GM12878 (cell line): Measurements from ENCODE around the gene CAMK2N2. TPM values are rescaled to one million over a fixed set of nuclear protein-coding genes. Genes with fewer than 3 reads are reported as not detected.

ENCODE experiments used
- BACH1 ChIP-seq: fragments of 450-650 bp; IDR thresholded peaks from 2 replicates; pipeline ENCODE4 v1.6.1; 2017; ENCODE audit warnings: mild to moderate bottlenecking, borderline replicate concordance
- BCL3 ChIP-seq: IDR thresholded peaks from 2 replicates; pipeline ENCODE4 v1.6.1; 2011; ENCODE audit warnings: borderline replicate concordance, low read depth, mild to moderate bottlenecking, moderate library complexity, low read length; ENCODE audit not compliant: insufficient read depth, poor library complexity, severe bottlenecking
- BHLHE40 ChIP-seq, 2 experiments: fragments of 450-650 bp in 1 of 2; IDR thresholded peaks; 2 replicates each; pipeline ENCODE4 v1.6.1; 2011 to 2017; ENCODE audit warnings: low read depth in 2 of 2, borderline replicate concordance in 1 of 2, improper control_type of control experiment in 1 of 2, low read length in 1 of 2, mild to moderate bottlenecking in 1 of 2
- BRCA1 ChIP-seq: IDR thresholded peaks from 2 replicates; pipeline ENCODE4 v1.6.1; 2011; ENCODE audit warnings: low read depth, low read length, improper control_type of control experiment
- CUX1 ChIP-seq: IDR thresholded peaks from 2 replicates; pipeline ENCODE4 v1.6.1; 2012; ENCODE audit warnings: improper control_type of control experiment, low read depth, low read length; ENCODE audit not compliant: insufficient replicate concordance
- EGR1 ChIP-seq, 2 experiments: IDR thresholded peaks; 1 replicate in 1 of 2; 2 replicates in 1 of 2; pipeline ENCODE4 v1.6.1; 2011 to 2012; ENCODE audit warnings: low read depth in 2 of 2, low read length in 2 of 2, borderline replicate concordance in 1 of 2, mild to moderate bottlenecking in 1 of 2, moderate library complexity in 1 of 2
- ELK1 ChIP-seq: IDR thresholded peaks from 2 replicates; pipeline ENCODE4 v1.6.1; 2012; ENCODE audit warnings: low read depth, low read length, improper control_type of control experiment
- EP300 ChIP-seq, 2 experiments: fragments of 150-350 bp in 1 of 2; IDR thresholded peaks; 2 replicates each; pipeline ENCODE4 v1.6.1; 2011 to 2012; ENCODE audit warnings: low read depth in 2 of 2, low read length in 2 of 2, borderline replicate concordance in 1 of 2, improper control_type of control experiment in 1 of 2, inconsistent platforms in 1 of 2; ENCODE audit not compliant: control insufficient read depth in 1 of 2
- GATAD2B ChIP-seq: fragments of 450-650 bp; conservative IDR thresholded peaks from 2 replicates; pipeline ENCODE4 v1.6.1; 2017; ENCODE audit warnings: low read depth, mild to moderate bottlenecking, moderate library complexity
- MTA2 ChIP-seq: fragments of 450-650 bp; IDR thresholded peaks from 2 replicates; pipeline ENCODE4 v1.6.1; 2016; ENCODE audit warnings: low read depth, mild to moderate bottlenecking, moderate library complexity
- MTA3 ChIP-seq: IDR thresholded peaks from 2 replicates; pipeline ENCODE4 v1.6.1; 2012; ENCODE audit warnings: low read length, inconsistent platforms, borderline replicate concordance
- NFYB ChIP-seq: IDR thresholded peaks from 2 replicates; pipeline ENCODE4 v1.6.1; 2011; ENCODE audit warnings: low read depth, mild to moderate bottlenecking, low read length, improper control_type of control experiment, moderate library complexity; ENCODE audit not compliant: insufficient read depth
- PAX8 ChIP-seq: fragments of 450-650 bp; IDR thresholded peaks from 2 replicates; pipeline ENCODE4 v1.6.1; 2017; ENCODE audit warnings: mild to moderate bottlenecking, moderate library complexity
- PML ChIP-seq: IDR thresholded peaks from 2 replicates; pipeline ENCODE4 v1.6.1; 2012; ENCODE audit warnings: low read length, inconsistent platforms
- POLR2AphosphoS5 ChIP-seq: IDR thresholded peaks from 2 replicates; pipeline ENCODE4 v1.6.1; 2011; ENCODE audit warnings: mild to moderate bottlenecking, low read length, inconsistent platforms
- SIN3A ChIP-seq: IDR thresholded peaks from 2 replicates; pipeline ENCODE4 v1.6.1; 2012; ENCODE audit warnings: low read depth, low read length, improper control_type of control experiment
- SMAD5 ChIP-seq: IDR thresholded peaks from 2 replicates; pipeline ENCODE4 v1.6.1; 2016; ENCODE audit warnings: antibody characterized with exemption, low read depth
- SMC3 ChIP-seq: IDR thresholded peaks from 2 replicates; pipeline ENCODE4 v1.6.1; 2011; ENCODE audit warnings: low read length, improper control_type of control experiment, borderline replicate concordance
- SREBF1 ChIP-seq: IDR thresholded peaks from 2 replicates; pipeline ENCODE4 v1.6.1; 2012; ENCODE audit warnings: mild to moderate bottlenecking, low read length
- SREBF2 ChIP-seq: IDR thresholded peaks from 2 replicates; pipeline ENCODE4 v1.6.1; 2012; ENCODE audit warnings: mild to moderate bottlenecking, low read length
- SRF ChIP-seq, 2 experiments: IDR thresholded peaks; 2 replicates each; pipeline ENCODE4 v1.6.1; 2011; ENCODE audit warnings: low read depth in 2 of 2, low read length in 2 of 2, mild to moderate bottlenecking in 1 of 2, moderate library complexity in 1 of 2
- ZNF622 ChIP-seq: fragments of 450-650 bp; IDR thresholded peaks from 2 replicates; pipeline ENCODE4 v1.6.1; 2017; ENCODE audit warnings: mild to moderate bottlenecking, inconsistent platforms
- polyA plus RNA-seq, 11 experiments: library from polyadenylated mRNA; depleted of rRNA in 4 of 11; unstranded in 6 of 11; stranded (reverse) in 5 of 11; fragments of >200 nt; fragmentation: Nextera tagmentation in 4 of 11; fragmentation: Illumina TruSeq in 1 of 11; extraction: Ambion mirVana in 4 of 11; extraction: Trizol in 1 of 11; gene quantifications; 1 replicate in 1 of 11; 2 replicates in 10 of 11; pipeline versions ENCODE4 v1.2.1 to v1.2.3, GENCODE V29; 2011 to 2016; ENCODE audit warnings: inconsistent platforms in 2 of 11, missing spikeins in 2 of 11, low read depth in 1 of 11
- total RNA-seq, 4 experiments: library from RNA; depleted of rRNA in 3 of 4; stranded (reverse); fragments of >200 nt in 3 of 4; fragmentation: Illumina TruSeq in 1 of 4; extraction: Trizol in 1 of 4; gene quantifications; 2 replicates each; pipeline versions ENCODE4 v1.2.1 to v1.2.3, GENCODE V29; 2013 to 2021

Gene CAMK2N2
- total and polyA plus RNA-seq, 10 of the 15 experiments (the other 5 are each of a cell fraction or from before 2014, with no cell fraction given), result 0.06 to 1.4 (median 0.45) TPM; not detected in 1

- TF ChIP-seq BACH1 (0 out of 2 replicates have a peak, but pooled peaks have one; percentile 21), ELK1 (0 out of 2 replicates have a peak, but pooled peaks have one; percentile 68), PML (peak; percentile 52; the same call in 1 of the 2 replicates), BCL3 (no peak), MTA2 (no peak), SMC3 (no peak), SMAD5 (no peak), MTA3 (no peak), NFYB (no peak), SREBF1 (no peak), PAX8 (no peak), BRCA1 (no peak), POLR2AphosphoS5 (peak; percentile 84), ZNF622 (no peak), SRF (IDR thresholded peaks at IDR 0.05; ENCODE audit: low read depth in 2 of 2, low read length in 2 of 2) (peak in 1 of 2 experiments; percentile 83; a peak in 2 of 4 replicates), EGR1 (IDR thresholded peaks at IDR 0.05; ENCODE audit: borderline replicate concordance in 1 of 2, low read depth in 2 of 2, low read length in 2 of 2) (peak; percentile 37 to 88), CUX1 (no peak), SIN3A (peak; percentile 86), GATAD2B (peak; percentile 67), SREBF2 (no peak), BHLHE40 (IDR thresholded peaks at IDR 0.05; ENCODE audit: borderline replicate concordance in 1 of 2, low read depth in 2 of 2, low read length in 1 of 2) (peak; percentile 57 to 85; a peak in 3 of 4 replicates), EP300 (IDR thresholded peaks at IDR 0.05; ENCODE audit: borderline replicate concordance in 1 of 2, control insufficient read depth in 1 of 2, low read depth in 2 of 2, low read length in 2 of 2) (no peak)
Measured at GRCh38 chr3:184248454-184249411, 12.6 kb downstream of the CAMK2N2 start, which contains the start of gene ALG3 (continued).
